ENCODE data around the gene PTK6. TPM values are rescaled to one million over a fixed set of nuclear protein-coding genes. Genes with fewer than 3 reads are reported as not detected.

PTK6 gene
- polyA plus RNA-seq, 3 donors: 0.80 to 1.7 (median 1.2) TPM

GRCh38 chr20:63570281-63571086 lies 33.3 kb upstream of the PTK6 start:
- no peak for DNase-seq

- DNase-seq: no peak
Observed at GRCh38 chr20:63568986-63569949, 32.1 kb upstream of the PTK6 start.

GRCh38 chr20:63568170-63568981 lies 31.2 kb upstream of the PTK6 start:
- no peak for DNase-seq

GRCh38 chr20:63567386-63568169 lies 30.4 kb upstream of the PTK6 start:
- no peak for DNase-seq

GRCh38 chr20:63567136-63567385 lies 29.9 kb upstream of the PTK6 start:
- DNase-seq: no peak

GRCh38 chr20:63566395-63567135 lies 29.4 kb upstream of the PTK6 start:
- DNase-seq: no peak

GRCh38 chr20:63565699-63566335 lies 28.6 kb upstream of the PTK6 start:
- no peak for DNase-seq

GRCh38 chr20:63565021-63565698 lies 28.0 kb upstream of the PTK6 start:
- no peak for DNase-seq

GRCh38 chr20:63564036-63564810 lies 27.0 kb upstream of the PTK6 start:
- DNase-seq: no peak

GRCh38 chr20:63563225-63563935 lies 26.2 kb upstream of the PTK6 start:
- DNase-seq: no peak

- DNase-seq: no peak
Observed at GRCh38 chr20:63562461-63563224, 25.5 kb upstream of the PTK6 start.

- DNase-seq: no peak
Observed at GRCh38 chr20:63561624-63562396, 24.6 kb upstream of the PTK6 start.

- no peak for DNase-seq
Observed at GRCh38 chr20:63560856-63561609, 23.9 kb upstream of the PTK6 start.

- DNase-seq: no peak
Observed at GRCh38 chr20:63560333-63560805, 23.2 kb upstream of the PTK6 start.

Data from renal pelvis (tissue), 4 donors.